ENCODE data around the gene MACROD1.

GRCh38 chr11:64008283-64008913, 157.5 kb downstream of the MACROD1 start:
- TF ChIP-seq USF2 (CRISPR knock-in tag; IDR thresholded peaks at IDR 0.05) (no peak), ZNF396 (CRISPR knock-in tag; IDR thresholded peaks at IDR 0.05; ENCODE audit: borderline replicate concordance) (no peak)

Data from WTC11 (cell line).